ENCODE results near the gene CPA4.

DNA sequence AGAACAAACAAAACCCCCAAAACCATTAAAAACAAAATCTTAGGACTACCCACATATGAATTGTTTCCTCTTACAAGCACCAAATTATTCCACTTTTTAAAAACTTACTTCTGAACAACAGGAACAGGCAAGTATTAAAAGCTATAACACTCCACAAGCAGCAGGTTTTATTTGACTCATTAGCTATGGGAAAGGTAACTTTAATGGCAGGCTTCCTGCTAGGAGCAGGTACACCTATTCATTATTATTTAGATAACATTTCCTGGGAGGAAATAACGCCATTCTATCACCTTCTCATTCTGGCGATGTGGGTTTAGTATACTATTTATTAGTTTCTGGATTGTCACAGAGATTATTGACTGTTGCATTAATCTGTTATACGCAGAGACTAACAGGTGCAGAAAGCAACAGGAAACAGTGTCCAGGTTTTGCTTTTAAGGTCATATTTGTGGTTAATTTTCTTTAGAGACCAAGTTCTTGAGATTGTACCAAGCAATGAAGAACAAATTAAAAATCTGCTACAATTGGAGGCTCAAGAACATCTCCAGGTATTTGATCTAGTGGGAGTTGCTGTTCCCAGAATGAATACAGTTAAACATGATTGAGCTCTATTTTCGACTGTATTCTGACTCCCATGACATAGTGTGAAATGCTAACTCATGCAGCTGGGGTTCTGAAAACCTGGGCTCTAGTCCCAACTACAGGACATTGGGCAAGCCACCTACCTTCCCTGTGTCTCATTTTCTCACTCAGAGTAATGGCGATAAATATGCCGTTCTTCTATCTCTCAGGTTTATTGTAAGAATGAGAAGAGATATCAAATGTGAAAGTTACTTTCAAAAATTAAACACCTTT, 24.3 kb upstream of the CPA4 start:
- TF ChIP-seq MEIS1 (CRISPR knock-in tag; IDR thresholded peaks at IDR 0.05; ENCODE audit: borderline replicate concordance) = no peak
- no peak for TF ChIP-seq SAFB2 (CRISPR knock-in tag; IDR thresholded peaks at IDR 0.05; ENCODE audit: borderline replicate concordance, low read depth)
- no peak for TF ChIP-seq ZBTB7A (CRISPR knock-in tag; IDR thresholded peaks at IDR 0.05)
- TF ChIP-seq FOSL1 (CRISPR knock-in tag; IDR thresholded peaks at IDR 0.05; ENCODE audit: borderline replicate concordance) = no peak
- TF ChIP-seq, protein P1, sequence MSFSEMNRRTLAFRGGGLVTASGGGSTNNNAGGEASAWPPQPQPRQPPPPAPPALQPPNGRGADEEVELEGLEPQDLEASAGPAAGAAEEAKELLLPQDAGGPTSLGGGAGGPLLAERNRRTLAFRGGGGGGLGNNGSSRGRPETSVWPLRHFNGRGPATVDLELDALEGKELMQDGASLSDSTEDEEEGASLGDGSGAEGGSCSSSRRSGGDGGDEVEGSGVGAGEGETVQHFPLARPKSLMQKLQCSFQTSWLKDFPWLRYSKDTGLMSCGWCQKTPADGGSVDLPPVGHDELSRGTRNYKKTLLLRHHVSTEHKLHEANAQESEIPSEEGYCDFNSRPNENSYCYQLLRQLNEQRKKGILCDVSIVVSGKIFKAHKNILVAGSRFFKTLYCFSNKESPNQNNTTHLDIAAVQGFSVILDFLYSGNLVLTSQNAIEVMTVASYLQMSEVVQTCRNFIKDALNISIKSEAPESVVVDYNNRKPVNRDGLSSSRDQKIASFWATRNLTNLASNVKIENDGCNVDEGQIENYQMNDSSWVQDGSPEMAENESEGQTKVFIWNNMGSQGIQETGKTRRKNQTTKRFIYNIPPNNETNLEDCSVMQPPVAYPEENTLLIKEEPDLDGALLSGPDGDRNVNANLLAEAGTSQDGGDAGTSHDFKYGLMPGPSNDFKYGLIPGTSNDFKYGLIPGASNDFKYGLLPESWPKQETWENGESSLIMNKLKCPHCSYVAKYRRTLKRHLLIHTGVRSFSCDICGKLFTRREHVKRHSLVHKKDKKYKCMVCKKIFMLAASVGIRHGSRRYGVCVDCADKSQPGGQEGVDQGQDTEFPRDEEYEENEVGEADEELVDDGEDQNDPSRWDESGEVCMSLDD (CRISPR knock-in tag; IDR thresholded peaks at IDR 0.05; ENCODE audit: borderline replicate concordance) = no peak
- TF ChIP-seq RAD51 (IDR thresholded peaks at IDR 0.05; ENCODE audit: borderline replicate concordance) = no peak
- TF ChIP-seq, protein P2, sequence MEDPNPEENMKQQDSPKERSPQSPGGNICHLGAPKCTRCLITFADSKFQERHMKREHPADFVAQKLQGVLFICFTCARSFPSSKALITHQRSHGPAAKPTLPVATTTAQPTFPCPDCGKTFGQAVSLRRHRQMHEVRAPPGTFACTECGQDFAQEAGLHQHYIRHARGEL (CRISPR knock-in tag; IDR thresholded peaks at IDR 0.05) = no peak
- TF ChIP-seq BHLHE40 (IDR thresholded peaks at IDR 0.05; ENCODE audit: low read length) = no peak
